ENCODE results near the gene FMO3. TPM values are rescaled to one million over a fixed set of nuclear protein-coding genes. Genes with fewer than 3 reads are reported as not detected.

The FMO3 gene
- total and polyA plus RNA-seq, 10 donors = 0.20 to 1.0 (median 0.64) TPM; not detected in 5

- WGBS, 5 donors = 71 to 86% (median 77%) methylated on average over 3 of the region's 3 CpGs
- no peak overlapping the region for H3K27ac ChIP-seq
- no peak overlapping the region for H3K4me3 ChIP-seq
- TF ChIP-seq CTCF (IDR thresholded peaks at IDR 0.05 in 8 of 11, conservative IDR thresholded peaks at IDR 0.05 in 3 of 11) (no peak), POLR2A (IDR thresholded peaks at IDR 0.05) (no peak), POLR2AphosphoS5 (IDR thresholded peaks at IDR 0.05) (no peak)
- H3K4me1 ChIP-seq = no peaks in the 10 kb centered on the region
- intact Hi-C loops (cut with DNase I; ENCODE audit: low total_unique reads) = no loop called here
- no peaks in the 10 kb centered on the region for H3K36me3 ChIP-seq
- no peaks in the 10 kb centered on the region for H3K9me3 ChIP-seq
- no peak for DNase-seq
- H3K27me3 ChIP-seq (replicated peaks in 1 of 7) = no peaks in the 10 kb centered on the region
These were observed 21.4 kb downstream of the FMO3 start for GRCh38 chr1:171112119-171112518.

GRCh38 chr1:171113382-171113781 is 22.7 kb downstream of the FMO3 start:
- Histone ChIP-seq H3K27ac (no peak overlapping the region), H3K36me3 (no peaks in the 10 kb centered on the region), H3K9me3 (no peaks in the 10 kb centered on the region), H3K4me1 (no peaks in the 10 kb centered on the region), H3K4me3 (no peak overlapping the region), H3K27me3 (replicated peaks in 1 of 7) (no peaks in the 10 kb centered on the region)
- DNase-seq = no peak
- intact Hi-C loops (cut with DNase I; ENCODE audit: low total_unique reads) = no loop called here
- 65 to 82% (median 77%) methylated on average over 3 of the region's 3 CpGs for WGBS, 5 donors
- TF ChIP-seq POLR2AphosphoS5 (IDR thresholded peaks at IDR 0.05) (no peak), POLR2A (IDR thresholded peaks at IDR 0.05) (no peak), CTCF (IDR thresholded peaks at IDR 0.05 in 8 of 11, conservative IDR thresholded peaks at IDR 0.05 in 3 of 11) (no peak)

- WGBS, 5 donors = 76 to 91% (median 82%) methylated on average over 2 of the region's 2 CpGs
- Histone ChIP-seq H3K36me3 (no peaks in the 10 kb centered on the region), H3K9me3 (no peaks in the 10 kb centered on the region), H3K27me3 (replicated peaks in 1 of 7) (no peaks in the 10 kb centered on the region), H3K27ac (no peak overlapping the region), H3K4me1 (no peaks in the 10 kb centered on the region), H3K4me3 (no peak overlapping the region)
- intact Hi-C loops (cut with DNase I; ENCODE audit: low total_unique reads) = no loop called here
- DNase-seq = no peak
- TF ChIP-seq CTCF (IDR thresholded peaks at IDR 0.05 in 8 of 11, conservative IDR thresholded peaks at IDR 0.05 in 3 of 11) (no peak), POLR2AphosphoS5 (IDR thresholded peaks at IDR 0.05) (no peak), POLR2A (IDR thresholded peaks at IDR 0.05) (no peak)
These were observed 24.7 kb downstream of the FMO3 start for GRCh38 chr1:171115280-171115897.

GRCh38 chr1:171116676-171117075 is 26.0 kb downstream of the FMO3 start:
- H3K27ac ChIP-seq = no peak overlapping the region
- H3K9me3 ChIP-seq = no peaks in the 10 kb centered on the region
- H3K27me3 ChIP-seq (replicated peaks in 1 of 7) = no peaks in the 10 kb centered on the region
- no peaks in the 10 kb centered on the region for H3K36me3 ChIP-seq
- H3K4me1 ChIP-seq = no peaks in the 10 kb centered on the region
- TF ChIP-seq POLR2AphosphoS5 (IDR thresholded peaks at IDR 0.05) = no peak
- TF ChIP-seq POLR2A (IDR thresholded peaks at IDR 0.05) = no peak
- no peak for TF ChIP-seq CTCF (IDR thresholded peaks at IDR 0.05 in 8 of 11, conservative IDR thresholded peaks at IDR 0.05 in 3 of 11)
- no peak for DNase-seq
- WGBS, 5 donors = 86 to 95% (median 90%) methylated on average over 1 of the region's 1 CpG
- no peak overlapping the region for H3K4me3 ChIP-seq
- intact Hi-C loops (cut with DNase I; ENCODE audit: low total_unique reads) = no loop called here
